ENCODE measurements around the gene FAM169A. TPM values are rescaled to one million over a fixed set of nuclear protein-coding genes. Genes with fewer than 3 reads are reported as not detected.
"Not testable (repeated sequence)": the region's sequence is repeated elsewhere in the genome, so short reads cannot be mapped to it uniquely, and the experiment has no call there.

FAM169A gene
- total RNA-seq, 1 donor from 2014 or later, result 1.8 TPM

- DNase-seq, result peak; percentile 27
These were observed 492 bp upstream of the FAM169A start for GRCh38 chr5:74866596-74867162.

- no peak for DNase-seq
These were observed 857 bp downstream of the FAM169A start for GRCh38 chr5:74865256-74865803.

GRCh38 chr5:74864823-74865222 is 1.4 kb downstream of the FAM169A start:
- DNase-seq, result peak; percentile 3

- DNase-seq, result no peak
These were observed 2.5 kb downstream of the FAM169A start for GRCh38 chr5:74863726-74864125.

GRCh38 chr5:74862221-74862620 is 4.0 kb downstream of the FAM169A start:
- no peak for DNase-seq

- not testable (repeated sequence) for DNase-seq
These were observed 9.2 kb downstream of the FAM169A start for GRCh38 chr5:74856975-74857374.

- DNase-seq, result no peak
These were observed 12.9 kb downstream of the FAM169A start for GRCh38 chr5:74853256-74853655.

GRCh38 chr5:74851684-74852353 is 14.4 kb downstream of the FAM169A start:
- no peak for DNase-seq

GRCh38 chr5:74850789-74851425 is 15.3 kb downstream of the FAM169A start:
- no peak for DNase-seq

- DNase-seq, result no peak
These were observed 16.2 kb downstream of the FAM169A start for GRCh38 chr5:74850030-74850429.

GRCh38 chr5:74848553-74849025 is 17.6 kb downstream of the FAM169A start:
- no peak for DNase-seq

- DNase-seq, result no peak
These were observed 27.0 kb downstream of the FAM169A start for GRCh38 chr5:74839229-74839628.

- DNase-seq, result no peak
These were observed 27.9 kb downstream of the FAM169A start for GRCh38 chr5:74838262-74838661.

GRCh38 chr5:74837115-74837514 is 29.1 kb downstream of the FAM169A start:
- no peak for DNase-seq

- DNase-seq, result no peak
These were observed 32.5 kb downstream of the FAM169A start for GRCh38 chr5:74833537-74834266.

GRCh38 chr5:74829413-74829812 is 36.8 kb downstream of the FAM169A start:
- DNase-seq, result no peak

GRCh38 chr5:74822288-74822687 is 43.9 kb downstream of the FAM169A start:
- DNase-seq, result no peak

- no peak for DNase-seq
These were observed 49.3 kb downstream of the FAM169A start for GRCh38 chr5:74816875-74817274.

GRCh38 chr5:74810915-74811314 is 55.3 kb downstream of the FAM169A start:
- DNase-seq, result peak; percentile 25

- DNase-seq, result no peak
These were observed 64.2 kb downstream of the FAM169A start for GRCh38 chr5:74801941-74802340.

- no peak for DNase-seq
These were observed 65.0 kb downstream of the FAM169A start for GRCh38 chr5:74801197-74801596.
